Thoracic aorta (tissue), 2 donors: Measurements from ENCODE around the gene B3GNT7. TPM values are rescaled to one million over a fixed set of nuclear protein-coding genes. Genes with fewer than 3 reads are reported as not detected.
A peak's percentile ranks its signal among the peaks of the same experiment; 100 is the strongest.

Experiments
- ATAC-seq: fragments of 150-250 bp; one replicate; pipeline ENCODE4 v1.8.0; 2017; ENCODE audit warnings: low read depth; ENCODE audit not compliant: insufficient number of reproducible peaks, low FRiP score
- DNase-seq: peaks from one replicate; pipeline ENCODE4 v3.0.0-alpha.2; 2020; ENCODE audit warnings: low spot score
- H3K27ac ChIP-seq, 2 donors: fragments of 200-600 bp; sonication (generic); 1 replicate in 1 of 2; 2 replicates in 1 of 2; pipeline ENCODE4 v1.5.1; 2016; ENCODE audit warnings: mild to moderate bottlenecking in 2 of 2, moderate library complexity in 2 of 2
- H3K27me3 ChIP-seq: fragments of 200-600 bp; sonication (generic); replicated peaks from 2 replicates; pipeline ENCODE4 v1.6.0; 2016; ENCODE audit warnings: mild to moderate bottlenecking; ENCODE audit not compliant: insufficient read depth
- H3K36me3 ChIP-seq: fragments of 200-600 bp; sonication (generic); one replicate; pipeline ENCODE4 v1.5.1; 2016
- H3K4me1 ChIP-seq, 2 donors: fragments of 200-600 bp; sonication (generic); 1 replicate in 1 of 2; 2 replicates in 1 of 2; pipeline versions ENCODE4 v1.5.1 to v1.6.0; 2016; ENCODE audit warnings: low read depth in 2 of 2, mild to moderate bottlenecking in 1 of 2; ENCODE audit not compliant: control insufficient read depth in 1 of 2
- H3K4me3 ChIP-seq: fragments of 200-600 bp; sonication (generic); 2 replicates; pipeline ENCODE4 v1.5.1; 2016; ENCODE audit warnings: mild to moderate bottlenecking
- H3K9me3 ChIP-seq: fragments of 200-600 bp; sonication (generic); 2 replicates; pipeline ENCODE4 v1.5.1; 2016
- CTCF ChIP-seq: fragments of 200-600 bp; sonication (generic); IDR thresholded peaks from one replicate; pipeline ENCODE4 v1.5.1; 2019; ENCODE audit warnings: antibody characterized with exemption
- total RNA-seq, 2 donors: library from RNA; depleted of rRNA; stranded (reverse); fragments of >200 nt; gene quantifications; one replicate each; pipeline versions ENCODE4 v1.1.0 to v1.2.3, GENCODE V29; 2016

B3GNT7 gene
- total RNA-seq, 2 donors from 2014 or later = 11.4 to 17.5 TPM

- ATAC-seq (no peak), DNase-seq (no peak)
- H3K27ac ChIP-seq = no peak overlapping the region
- no peaks in the 10 kb centered on the region for H3K9me3 ChIP-seq
- no peak for TF ChIP-seq CTCF
- H3K36me3 ChIP-seq = no peaks in the 10 kb centered on the region
- H3K4me3 ChIP-seq = no peak overlapping the region
- peaks cover 5 to 12% of the 10 kb centered on the region in 2 donors for H3K4me1 ChIP-seq
- no peaks in the 10 kb centered on the region for H3K27me3 ChIP-seq
Observed at GRCh38 chr2:231386446-231386845, 9.1 kb upstream of the B3GNT7 start.

GRCh38 chr2:231387904-231388724 is 7.4 kb upstream of the B3GNT7 start:
- Histone ChIP-seq H3K9me3 (no peaks in the 10 kb centered on the region), H3K27ac (peak overlapping the region; percentile 67 to 69), H3K4me3 (no peak overlapping the region), H3K27me3 (no peaks in the 10 kb centered on the region), H3K4me1 (peaks cover 5 to 12% of the 10 kb centered on the region in 2 donors), H3K36me3 (no peaks in the 10 kb centered on the region)
- ATAC-seq (peak; percentile 42), DNase-seq (no peak)
- TF ChIP-seq CTCF = peak; percentile 13

GRCh38 chr2:231388725-231389346 is 6.7 kb upstream of the B3GNT7 start:
- H3K4me3 ChIP-seq = no peak overlapping the region
- peaks cover 5 to 13% of the 10 kb centered on the region in 2 donors for H3K4me1 ChIP-seq
- H3K27ac ChIP-seq = peak overlapping the region; percentile 67 to 69
- H3K27me3 ChIP-seq = no peaks in the 10 kb centered on the region
- H3K9me3 ChIP-seq = no peaks in the 10 kb centered on the region
- H3K36me3 ChIP-seq = no peaks in the 10 kb centered on the region
- ATAC-seq = no peak
- TF ChIP-seq CTCF = no peak
- no peak for DNase-seq

GRCh38 chr2:231390667-231391066 is 4.8 kb upstream of the B3GNT7 start:
- Histone ChIP-seq H3K9me3 (no peaks in the 10 kb centered on the region), H3K27me3 (no peaks in the 10 kb centered on the region), H3K27ac (no peak overlapping the region), H3K4me1 (peaks cover 8 to 29% of the 10 kb centered on the region in 2 donors), H3K36me3 (no peaks in the 10 kb centered on the region), H3K4me3 (no peak overlapping the region)
- ATAC-seq = no peak
- no peak for TF ChIP-seq CTCF
- no peak for DNase-seq

GRCh38 chr2:231391981-231392380 is 3.5 kb upstream of the B3GNT7 start:
- DNase-seq = no peak
- Histone ChIP-seq H3K27me3 (no peaks in the 10 kb centered on the region), H3K4me3 (no peak overlapping the region), H3K36me3 (no peaks in the 10 kb centered on the region), H3K4me1 (peaks cover 8 to 37% of the 10 kb centered on the region in 2 donors), H3K9me3 (no peaks in the 10 kb centered on the region), H3K27ac (no peak overlapping the region)
- TF ChIP-seq CTCF = no peak
- ATAC-seq = no peak
